Stimulated activated CD8-positive, alpha-beta memory T cell treated with anti-CD3 and anti-CD28 coated beads, Interleukin-2, amount 100 ng/mL, for 1 hour (primary cell): Measurements from ENCODE around the gene LYPD4.

Experiments used
- DNase-seq, 2 donors: peaks; one replicate each; pipeline ENCODE4 v3.0.0-alpha.2; 2020; ENCODE audit warnings: low read depth in 2 of 2

Gene LYPD4

DNA sequence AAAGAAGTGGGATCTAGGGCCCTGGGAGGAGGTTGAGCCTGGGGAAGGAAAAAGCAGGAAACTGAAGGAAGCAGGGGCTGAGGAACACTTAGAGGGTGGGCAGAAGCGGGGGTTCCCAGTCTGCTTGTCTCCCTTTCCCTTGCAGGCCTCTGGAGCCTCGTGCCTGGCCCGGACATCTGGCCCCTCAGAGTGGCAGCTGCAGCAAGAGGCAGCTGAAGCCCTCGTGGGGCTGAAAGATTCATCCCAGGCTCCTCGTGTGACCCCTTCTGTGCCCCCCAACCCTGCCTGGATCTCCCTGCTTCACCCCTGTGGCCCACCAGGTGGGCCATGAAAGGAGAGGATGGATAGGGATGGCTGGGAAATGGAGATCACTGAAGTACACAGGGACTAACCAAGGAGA lies 5.9 kb upstream of the LYPD4 start:
- no peak for DNase-seq

DNA sequence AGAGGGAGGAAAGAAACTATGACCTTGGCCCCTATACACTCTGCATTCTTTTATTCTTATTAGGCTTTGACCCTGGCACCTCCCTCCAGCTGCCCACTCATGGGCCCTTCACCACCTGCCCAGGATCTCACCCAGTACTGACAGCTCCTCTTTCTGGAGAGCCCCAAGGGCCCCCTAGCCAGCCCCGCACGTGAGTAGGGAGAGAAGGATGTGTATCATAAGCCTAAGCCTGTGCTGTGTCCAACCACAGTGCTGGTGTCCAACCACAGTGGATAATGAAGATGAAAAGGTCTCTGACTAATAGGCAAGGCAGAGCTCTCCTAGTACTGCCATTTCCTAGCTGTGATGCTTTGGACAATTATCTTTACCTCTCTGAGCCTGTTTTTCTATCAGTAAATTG lies 4.6 kb upstream of the LYPD4 start:
- DNase-seq, result no peak

DNA sequence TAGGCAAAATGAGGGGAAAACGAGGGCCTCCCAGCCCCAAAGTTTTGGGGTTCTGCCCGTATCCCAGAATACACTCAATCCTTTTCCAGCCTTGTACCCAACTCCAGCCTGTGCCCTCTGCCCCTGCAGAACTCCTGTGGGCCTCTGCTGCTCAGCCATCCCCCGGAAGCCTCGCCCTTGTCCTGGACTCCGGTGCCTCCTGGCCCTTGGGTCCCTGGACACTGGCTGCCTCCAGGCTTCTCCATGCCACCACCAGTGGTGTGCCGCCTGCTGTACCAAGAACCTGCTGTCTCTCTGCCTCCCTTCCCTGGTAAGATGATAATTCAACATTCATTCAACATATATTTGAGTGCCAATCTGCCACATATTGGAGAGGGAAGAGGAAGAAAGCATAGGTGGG lies 4.2 kb upstream of the LYPD4 start:
- DNase-seq, result no peak

DNA sequence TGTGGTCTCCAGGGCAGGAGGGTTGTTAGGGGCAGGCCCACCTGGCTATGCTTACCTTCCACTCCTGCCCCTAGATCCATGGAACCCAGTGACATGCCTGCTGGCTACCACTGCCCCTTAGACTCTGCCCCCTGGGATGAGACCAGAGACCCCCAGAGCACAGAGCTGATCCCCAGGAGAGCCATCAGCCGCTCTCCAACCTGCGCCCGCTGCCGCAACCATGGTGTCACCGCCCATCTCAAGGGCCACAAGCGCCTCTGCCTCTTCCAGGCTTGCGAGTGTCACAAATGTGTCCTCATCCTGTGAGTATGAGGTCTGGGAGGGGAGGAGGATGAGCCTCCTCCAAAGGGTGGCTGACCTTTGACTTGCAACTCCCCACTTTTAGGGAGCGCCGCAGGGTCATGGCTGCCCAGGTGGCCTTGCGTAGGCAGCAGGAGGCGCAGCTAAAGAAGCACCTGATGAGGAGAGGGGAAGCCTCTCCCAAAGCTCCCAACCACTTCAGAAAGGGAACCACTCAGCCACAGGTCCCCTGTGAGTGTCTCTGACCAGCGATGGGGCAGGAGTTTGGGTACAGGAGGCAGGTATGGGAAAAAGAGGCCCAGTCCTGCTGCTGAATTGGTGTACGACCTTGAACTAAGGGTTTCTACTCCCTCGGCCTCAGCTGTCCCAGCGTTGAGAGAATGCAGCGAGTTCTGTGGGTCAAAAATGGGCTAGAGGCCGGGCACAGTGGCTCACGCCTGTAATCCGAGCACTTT lies 3.0 kb upstream of the LYPD4 start:
- no peak for DNase-seq

DNA sequence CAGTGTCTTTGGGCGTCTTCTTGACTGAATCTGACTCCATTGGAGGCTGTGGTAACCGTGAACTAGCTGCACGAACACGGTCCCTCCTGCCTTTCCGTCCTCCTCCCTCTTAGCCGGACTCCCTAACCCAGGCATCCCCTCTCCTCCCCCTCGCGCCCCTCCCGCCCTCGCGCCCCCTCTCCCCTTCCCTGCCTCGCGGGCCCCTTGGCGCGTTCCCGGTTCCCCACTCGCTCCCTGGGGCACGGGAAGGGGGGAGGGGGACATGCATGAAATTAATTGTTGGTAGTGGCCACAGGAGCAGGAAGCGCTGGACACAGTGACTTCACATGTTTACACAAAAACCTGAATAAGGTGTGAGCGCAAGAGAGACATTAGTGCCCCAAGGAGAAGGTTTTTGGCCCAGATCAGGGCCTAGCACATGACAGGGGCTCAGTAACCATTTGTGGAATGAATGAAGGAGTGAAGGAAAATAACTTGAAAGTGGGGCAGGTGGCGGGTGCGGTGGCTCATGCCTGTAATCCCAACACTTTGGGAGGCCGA lies 638 bp upstream of the LYPD4 start:
- no peak for DNase-seq

DNA sequence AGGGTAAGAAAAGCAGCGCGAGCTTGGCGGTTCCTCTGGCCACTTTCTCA lies 343 bp upstream of the LYPD4 start, which contains the start of gene DMRTC2:
Gene DMRTC2 (plus strand): TSS at position 42 of the 50 bp plus-strand sequence. CDS start 2,387 bp downstream, outside the sequence.
- DNase-seq, result no peak

DNA sequence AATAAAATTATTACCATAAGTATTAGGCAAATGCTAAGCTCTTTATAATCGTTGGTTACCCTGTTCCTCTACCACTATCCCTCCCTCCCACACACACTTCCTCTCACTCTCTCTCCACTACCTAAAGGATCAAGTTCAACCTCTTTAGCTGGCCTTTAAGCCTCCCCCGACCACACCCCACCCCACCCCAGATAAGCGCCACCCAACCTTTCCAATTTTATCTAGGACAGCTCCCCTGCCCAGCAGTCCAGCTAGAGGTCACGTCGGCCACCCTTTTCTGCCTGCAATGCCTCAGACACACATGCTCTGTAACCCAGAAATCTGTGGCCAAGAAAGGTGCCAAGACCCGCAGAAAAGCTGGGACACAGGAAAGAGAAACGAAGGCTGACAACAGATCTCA lies 1.1 kb downstream of the LYPD4 start:
- DNase-seq, result no peak

DNA sequence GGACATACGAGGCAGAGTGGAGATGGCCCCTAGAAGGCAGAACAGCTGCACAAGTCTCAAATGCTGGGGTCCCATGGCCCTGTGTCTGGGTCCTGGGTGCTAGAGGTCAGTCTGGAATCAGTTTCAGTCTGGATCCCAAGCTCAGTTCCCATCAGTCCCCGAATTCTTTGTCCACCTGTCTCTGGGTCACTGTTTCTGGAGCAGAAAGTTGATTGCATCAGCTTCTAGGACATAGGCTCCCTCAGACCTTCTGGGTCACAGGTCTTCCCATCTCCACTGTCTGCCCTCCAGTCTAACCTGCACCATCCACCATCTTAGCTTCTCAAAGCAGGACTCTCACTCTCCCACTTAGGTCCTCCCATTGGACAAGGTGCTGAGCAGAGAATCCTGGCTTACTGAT lies 5.3 kb downstream of the LYPD4 start:
- no peak for DNase-seq

DNA sequence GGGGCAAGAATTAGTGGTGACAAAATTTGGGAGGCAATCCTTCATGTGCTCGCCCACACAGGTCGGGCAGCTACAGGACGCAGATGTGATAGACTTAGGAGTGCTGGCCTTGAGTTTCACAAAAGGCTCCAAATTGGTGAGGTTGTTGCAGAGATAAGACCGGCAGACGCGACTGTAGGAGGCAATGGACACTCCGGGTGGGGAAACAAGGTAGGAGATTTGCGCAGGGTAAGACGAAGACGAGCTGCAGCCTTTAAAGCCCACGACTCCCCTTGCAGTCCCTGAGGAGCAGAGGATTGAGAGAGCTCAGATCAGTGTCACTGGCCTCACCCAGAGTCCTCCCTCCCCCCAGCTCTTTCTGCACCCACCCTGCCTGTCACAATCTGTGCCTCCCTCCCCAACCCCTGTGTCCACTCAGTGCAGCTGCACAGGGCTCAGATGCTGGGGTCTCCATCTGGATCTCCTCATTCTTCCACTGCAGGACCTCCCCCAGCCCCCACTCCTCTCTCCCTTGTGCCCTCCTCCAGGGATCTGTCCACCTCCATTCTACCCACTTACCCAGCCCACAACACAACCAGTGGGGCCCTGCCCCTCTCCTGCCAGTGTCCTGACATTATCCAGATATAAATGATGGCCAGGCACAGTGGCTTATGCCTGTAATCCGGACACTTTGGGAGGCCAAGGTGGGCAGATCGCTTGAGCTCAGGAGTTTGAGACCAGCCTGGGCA lies 6.3 kb downstream of the LYPD4 start:
- no peak for DNase-seq

DNA sequence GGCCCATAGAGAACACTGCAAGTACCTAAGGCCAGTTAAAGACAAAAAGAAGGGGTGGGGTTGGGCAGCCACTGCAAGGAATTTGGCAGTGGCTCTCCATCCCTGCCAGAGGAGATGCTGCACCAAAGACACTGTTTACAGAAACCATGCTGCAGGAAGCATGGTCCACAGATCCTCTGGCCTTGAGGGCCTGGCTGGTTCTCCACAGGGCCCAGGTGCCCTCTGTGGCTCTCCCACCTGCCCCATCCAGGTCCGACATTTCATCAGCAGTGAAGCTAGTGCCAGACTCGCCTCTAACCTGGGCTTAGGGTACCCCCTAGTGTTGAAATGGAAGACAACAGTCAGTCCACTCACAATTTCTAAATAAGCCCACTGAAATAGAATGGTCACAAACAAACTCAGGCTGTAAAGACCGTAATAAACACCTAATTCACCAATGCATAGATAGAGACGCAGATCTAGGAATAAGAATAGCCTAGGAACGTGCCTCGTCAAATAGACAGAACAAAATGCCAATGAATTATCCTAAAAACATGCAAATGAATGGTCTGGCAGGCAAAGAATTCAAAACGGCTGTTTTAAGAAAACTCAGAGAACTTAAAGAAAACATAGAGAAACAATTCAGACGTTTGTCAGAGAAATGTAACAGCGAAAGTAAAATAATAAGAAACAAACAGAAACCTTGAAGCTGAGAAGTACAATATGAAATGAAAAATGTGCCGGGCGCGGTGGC lies 23.3 kb downstream of the LYPD4 start:
- peak in 1 of 2 donors; percentile 5 for DNase-seq

DNA sequence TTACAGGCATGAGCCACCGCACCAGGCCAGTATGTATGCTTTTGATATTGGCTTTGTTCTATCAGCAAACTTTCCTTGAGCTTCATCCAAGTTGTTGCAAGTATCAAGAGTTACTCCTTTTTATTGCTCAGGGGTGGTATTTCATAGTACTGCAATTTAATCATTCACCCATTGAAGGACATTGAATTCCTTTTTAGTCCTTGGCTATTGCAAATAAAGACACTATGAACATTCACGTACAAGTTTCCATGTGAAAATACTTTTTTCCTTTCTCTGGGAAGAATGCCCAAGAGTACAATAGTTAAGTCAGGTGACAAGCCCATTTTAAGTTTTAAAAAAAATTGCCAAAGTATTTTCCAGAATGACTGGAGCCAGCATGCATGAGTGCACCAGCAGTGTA lies 27.7 kb downstream of the LYPD4 start:
- no peak for DNase-seq

DNA sequence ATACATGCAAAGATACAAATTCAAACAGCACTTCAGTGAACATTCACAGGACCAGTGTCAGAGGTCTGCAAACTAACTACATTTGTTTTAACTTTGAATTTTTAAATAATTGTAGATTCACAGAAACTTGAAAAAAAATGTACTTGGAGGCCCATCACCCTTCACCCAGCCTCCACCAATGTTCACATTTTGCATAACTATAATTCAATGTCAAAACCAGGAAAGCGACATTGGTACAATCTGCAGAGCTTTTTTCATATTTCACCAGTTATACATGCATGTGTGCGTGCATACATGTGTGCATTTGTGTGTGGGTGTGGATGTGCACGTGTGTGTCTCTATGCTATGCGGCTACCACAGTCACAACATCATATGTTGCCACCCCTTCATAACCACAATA lies 29.2 kb downstream of the LYPD4 start:
- DNase-seq, result no peak

DNA sequence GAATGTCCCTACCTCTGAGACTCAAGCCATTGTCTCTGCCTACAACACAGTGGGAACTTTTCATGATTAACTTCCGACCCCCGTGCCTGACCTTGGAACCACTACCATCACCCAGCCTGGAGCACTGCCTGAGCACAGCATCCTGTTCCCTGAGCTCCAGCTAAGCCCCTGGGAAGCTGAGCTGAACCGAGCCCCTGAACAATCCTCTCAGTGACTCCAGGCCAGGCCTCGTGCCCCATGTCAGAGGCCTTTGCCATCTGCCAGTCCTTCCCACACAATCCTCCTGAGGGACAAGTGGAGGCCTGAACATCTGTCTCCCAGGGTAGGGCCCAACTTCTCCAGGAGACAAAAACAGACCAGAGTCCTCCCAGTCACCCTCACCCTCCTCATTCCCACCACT lies 30.6 kb downstream of the LYPD4 start:
- DNase-seq, result no peak

DNA sequence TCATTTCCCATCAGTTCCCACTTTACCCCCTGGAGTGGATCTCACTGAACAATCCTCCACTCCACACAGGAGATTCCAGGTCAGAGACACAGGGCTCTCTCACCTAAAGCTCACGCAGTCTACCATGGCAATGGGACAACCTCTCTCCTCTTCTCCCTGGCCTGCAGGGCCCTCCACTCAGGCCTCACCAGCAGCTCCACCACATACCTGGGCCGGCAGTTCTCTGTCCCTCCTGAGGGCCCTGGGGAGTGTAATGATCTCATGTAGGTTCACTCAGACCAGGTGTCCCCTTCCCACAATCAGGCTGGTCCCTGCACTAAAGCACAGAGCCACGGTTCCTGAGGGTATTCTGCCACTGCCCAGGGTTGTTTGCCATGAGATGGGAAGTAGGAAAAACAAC lies 32.5 kb downstream of the LYPD4 start:
- DNase-seq, result no peak

DNA sequence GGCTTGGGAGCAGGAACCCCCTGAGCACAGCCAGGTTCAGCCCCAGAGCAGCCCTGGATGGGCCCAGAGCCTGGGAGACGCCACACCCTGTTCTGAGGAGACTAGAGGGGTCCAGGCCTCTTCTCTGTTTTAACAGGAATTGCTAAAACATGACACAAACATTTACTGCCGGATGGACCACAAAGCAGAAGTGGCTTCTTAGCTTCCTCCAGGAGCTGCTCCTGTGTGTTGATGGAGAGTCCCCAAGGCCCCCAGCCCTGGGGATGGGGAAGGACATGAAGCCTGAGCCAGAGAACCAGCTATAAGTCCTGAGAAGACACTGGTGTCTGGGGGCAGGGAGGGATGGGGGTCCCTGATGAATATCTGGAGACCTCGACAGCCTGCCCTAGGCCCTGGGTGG lies 33.4 kb downstream of the LYPD4 start:
- no peak for DNase-seq

DNA sequence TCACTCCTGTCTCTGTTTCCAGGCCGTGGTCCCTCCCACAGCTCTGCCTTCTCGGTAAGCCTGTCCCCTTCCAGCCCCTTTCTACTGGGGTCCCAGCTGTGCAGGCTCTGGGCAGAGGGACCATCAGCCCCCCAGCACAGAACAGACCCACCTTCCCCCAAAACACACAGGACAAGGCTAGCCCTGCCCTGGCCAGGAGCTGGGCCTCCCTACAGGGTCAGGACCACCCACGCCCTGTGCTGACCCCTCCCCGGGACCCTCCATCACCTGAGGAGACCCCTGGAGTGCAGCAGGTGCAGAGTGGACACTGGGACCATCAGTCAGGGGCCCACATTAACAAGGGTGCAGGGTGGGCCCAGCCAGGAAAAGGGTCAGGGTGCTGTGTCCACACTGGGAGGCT lies 34.2 kb downstream of the LYPD4 start:
- DNase-seq, result no peak

DNA sequence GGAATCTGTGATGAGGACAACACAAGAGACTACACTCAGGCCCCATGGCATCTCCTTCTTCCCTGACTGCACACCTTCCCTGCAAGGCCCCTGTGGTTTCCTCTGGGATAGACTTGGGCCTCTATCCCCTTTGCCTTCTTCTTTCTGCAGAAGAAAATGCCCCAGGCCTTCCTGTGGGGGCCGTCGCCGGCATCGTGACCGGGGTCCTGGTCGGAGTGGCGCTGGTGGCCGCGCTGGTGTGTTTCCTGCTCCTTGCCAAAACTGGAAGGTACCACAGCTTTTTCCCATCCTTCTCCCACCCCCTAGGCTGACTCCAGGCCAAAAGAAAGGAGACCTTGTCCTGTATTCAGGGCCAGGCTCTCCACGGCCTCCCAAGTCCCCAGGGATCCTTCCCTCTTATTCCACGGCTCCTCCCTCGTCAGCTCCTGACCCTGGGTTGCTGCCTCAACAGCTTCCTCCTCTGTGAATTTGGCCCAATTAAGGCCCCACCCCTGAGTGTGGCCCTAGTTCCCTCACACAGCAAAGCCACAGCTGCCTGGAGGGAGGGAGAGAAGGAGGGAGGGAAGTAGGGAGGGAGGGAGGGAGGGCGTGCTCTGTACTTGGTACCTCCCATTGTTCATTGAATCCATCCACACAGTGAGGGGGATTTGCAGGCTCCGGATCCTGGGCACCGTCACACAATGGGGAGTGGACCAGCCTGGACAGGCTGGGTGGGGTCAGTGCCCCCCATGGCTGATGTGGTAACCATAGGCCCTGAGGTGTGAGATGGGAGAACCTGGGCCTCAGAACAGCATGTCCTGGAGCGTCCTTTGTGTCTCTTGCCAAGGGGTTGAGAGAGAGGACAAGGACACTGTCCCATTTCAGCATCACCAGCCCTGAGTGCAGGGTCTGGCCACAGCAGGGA lies 35.6 kb downstream of the LYPD4 start:
- no peak for DNase-seq

DNA sequence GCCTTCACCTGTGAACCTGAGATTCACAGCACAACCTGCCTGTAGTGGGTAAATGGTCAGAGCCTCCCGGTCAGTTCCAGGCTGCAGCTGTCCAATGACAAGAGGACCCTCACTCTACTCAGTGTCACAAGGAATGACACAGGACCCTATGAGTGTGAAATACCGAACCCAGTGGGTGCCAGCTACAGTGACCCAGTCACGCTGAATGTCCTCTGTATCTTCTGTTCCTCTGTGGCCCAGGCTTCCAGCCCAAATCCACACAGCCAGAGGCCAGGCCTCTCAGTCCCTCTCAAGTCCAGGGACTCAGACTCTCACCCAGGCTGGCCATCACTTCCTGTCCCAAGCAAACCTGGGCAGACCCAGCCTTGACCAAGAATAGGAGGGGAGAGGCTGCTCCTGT lies 37.3 kb downstream of the LYPD4 start:
- no peak for DNase-seq

DNA sequence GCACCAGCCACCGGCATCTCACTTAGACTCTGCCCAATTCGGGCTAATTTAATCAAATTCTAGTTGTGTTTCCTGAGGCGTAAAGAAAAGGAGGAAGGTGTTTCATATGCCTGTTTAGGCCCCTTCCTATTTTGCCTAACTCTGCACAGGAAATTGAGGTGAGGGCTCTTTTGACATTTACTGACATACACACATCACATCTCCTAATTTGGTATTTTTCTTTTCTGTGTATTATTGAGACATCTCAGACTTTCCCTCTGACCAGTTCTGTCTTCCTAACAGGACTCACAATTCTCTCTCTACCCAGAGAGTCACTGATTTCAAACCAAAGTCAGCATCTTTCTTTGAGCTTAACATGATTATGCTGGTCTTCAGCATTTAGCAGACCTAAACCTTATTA lies 40.1 kb downstream of the LYPD4 start:
- no peak for DNase-seq

DNA sequence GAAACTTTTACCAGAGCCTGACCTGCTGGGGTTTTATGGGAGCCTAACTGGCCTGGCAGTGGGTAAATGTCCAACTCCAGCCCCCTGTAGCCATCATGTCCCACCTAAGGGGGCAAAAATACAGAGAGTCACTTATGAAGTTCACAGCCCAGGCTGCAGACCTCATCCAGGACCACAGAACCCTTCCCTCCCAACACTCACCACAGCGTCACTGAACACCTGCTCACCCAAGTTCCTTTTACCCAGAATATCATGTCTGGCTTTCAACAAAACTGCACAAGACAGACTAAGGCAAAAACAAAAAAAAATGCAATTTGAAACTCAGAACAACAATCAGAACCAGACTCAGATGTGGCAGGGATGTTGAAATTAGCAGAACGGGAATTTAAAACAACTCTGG lies 41.7 kb downstream of the LYPD4 start:
- no peak for DNase-seq

DNA sequence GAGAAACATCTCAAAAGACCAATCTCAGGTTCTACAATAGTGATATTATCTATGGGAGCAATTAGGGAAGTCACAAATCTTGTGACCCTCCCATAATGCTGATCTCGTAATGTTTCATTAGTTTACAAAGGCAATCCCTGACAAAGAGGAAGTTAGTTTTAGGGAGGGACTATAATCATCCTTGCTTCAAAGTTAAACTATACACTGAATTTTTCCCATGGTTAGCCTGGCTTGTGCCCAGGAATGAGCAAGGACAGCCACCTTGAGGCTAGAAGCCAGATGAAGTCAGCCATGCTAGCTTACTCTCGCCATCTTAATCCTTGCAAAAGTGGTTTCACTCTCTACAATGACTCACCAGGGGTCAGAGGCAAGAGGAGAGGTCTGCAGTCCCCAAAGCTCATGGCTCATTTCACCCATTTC lies 42.7 kb downstream of the LYPD4 start:
- DNase-seq, result no peak

DNA sequence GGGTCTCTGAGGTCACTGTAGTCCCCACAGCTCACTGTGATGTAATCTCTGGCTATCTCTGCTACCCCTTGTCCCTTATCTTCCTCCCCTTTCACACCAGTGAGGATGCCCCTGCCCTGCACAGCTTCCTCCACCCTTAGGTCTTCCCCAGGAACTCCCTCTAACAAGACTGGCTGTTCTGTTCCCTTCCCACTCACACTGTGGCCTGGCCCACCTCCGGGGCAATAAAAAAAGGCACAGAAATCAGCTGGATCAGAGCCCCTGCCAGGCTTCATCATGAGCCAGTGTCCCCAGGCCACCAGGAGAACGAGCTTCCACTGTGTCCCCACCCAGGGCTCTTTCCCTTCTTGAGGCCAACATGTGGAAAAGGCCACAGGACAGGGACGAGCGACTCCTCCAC lies 43.5 kb downstream of the LYPD4 start:
- no peak for DNase-seq
